ENCODE data around the gene ZXDA.
"Not testable (repeated sequence)": the region's sequence is repeated elsewhere in the genome, so short reads cannot be mapped to it uniquely, and the experiment has no call there.

GRCh38 chrX:57908972-57909594 is 1.2 kb downstream of the ZXDA start:
- not testable (repeated sequence) for TF ChIP-seq POLR2AphosphoS5 (IDR thresholded peaks at IDR 0.05; ENCODE audit: low read depth, low read length); TAF1 (IDR thresholded peaks at IDR 0.05; ENCODE audit: borderline replicate concordance, low read depth, low read length)

All from GM12892 (cell line).